Stimulated activated effector memory CD8-positive, alpha-beta T cell treated with anti-CD3 and anti-CD28 coated beads, Interleukin-12 subunit alpha, Interleukin-12 subunit beta, amount 100 ng/mL, for 72 hours (primary cell): ENCODE measurements around the gene ERG.
A peak's percentile ranks its signal among the peaks of the same experiment; 100 is the strongest.

Experiments used
- ATAC-seq: fragments of 150-1000 bp; cut with Tn5 transposase; 2 replicates; pipeline ENCODE4 v1.10.0; 2021
- DNase-seq, 2 donors: peaks; one replicate each; pipeline ENCODE4 v3.0.0; 2021 to 2022; ENCODE audit warnings: low spot score in 2 of 2
- H3K27ac Mint-ChIP-seq: one replicate; pipeline ENCODE4 v1.8.0; 2022; ENCODE audit warnings: mild to moderate bottlenecking, mixed read lengths
- H3K36me3 Mint-ChIP-seq: one replicate; pipeline ENCODE4 v1.8.0; 2022; ENCODE audit warnings: mild to moderate bottlenecking, mixed read lengths
- H3K4me1 Mint-ChIP-seq: one replicate; pipeline ENCODE4 v1.8.0; 2022; ENCODE audit warnings: mixed read lengths
- H3K4me3 Mint-ChIP-seq: one replicate; pipeline ENCODE4 v1.8.0; 2022; ENCODE audit warnings: mild to moderate bottlenecking, mixed read lengths
- H3K9me3 Mint-ChIP-seq: one replicate; pipeline ENCODE4 v1.8.0; 2022; ENCODE audit warnings: mixed read lengths

ERG gene

DNA sequence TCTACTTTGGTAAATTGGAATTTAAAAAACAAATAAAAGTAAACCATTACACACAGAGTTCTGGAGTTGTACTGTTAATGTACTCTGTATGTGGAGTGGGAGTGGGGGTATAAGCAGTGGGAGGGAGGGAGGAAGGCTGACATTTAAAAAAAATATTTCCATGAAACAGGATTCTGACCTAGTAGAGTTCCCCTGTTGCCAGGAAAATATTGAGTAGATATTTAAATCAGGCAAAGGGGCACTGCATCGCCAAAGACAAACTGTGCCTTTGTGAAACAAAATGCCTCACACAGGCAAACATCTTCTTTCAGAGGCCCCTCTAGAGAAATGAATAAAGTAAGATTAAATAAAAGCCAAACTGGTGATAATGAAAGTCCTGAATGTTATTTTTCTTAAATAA is 87.8 kb downstream of the ERG start:
- no peak for DNase-seq
- Mint-ChIP-seq H3K9me3 (peaks cover 6% of the 10 kb centered on the region), H3K36me3 (no peaks in the 10 kb centered on the region), H3K27ac (no peak overlapping the region), H3K4me3 (no peak overlapping the region), H3K4me1 (no peaks in the 10 kb centered on the region)
- no peak for ATAC-seq

DNA sequence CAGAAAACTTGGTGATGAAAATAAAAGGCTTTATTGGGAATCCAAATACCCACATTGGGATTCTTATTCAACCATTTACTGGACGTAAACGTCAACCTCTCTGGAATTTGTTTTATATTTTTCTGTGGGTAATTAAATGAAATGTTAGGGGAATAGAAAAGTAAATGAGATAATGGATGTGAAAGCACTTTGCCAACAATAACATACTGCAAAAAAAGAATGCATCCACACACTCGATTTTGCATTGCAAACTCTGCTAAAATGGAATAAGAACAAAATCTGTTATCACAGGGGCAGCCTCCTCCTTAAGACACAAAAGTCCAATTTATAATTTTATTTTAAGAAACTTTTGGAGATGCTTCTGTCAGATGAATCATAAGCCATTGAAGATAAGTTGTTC is 88.4 kb downstream of the ERG start:
- H3K36me3 Mint-ChIP-seq = no peaks in the 10 kb centered on the region
- no peak overlapping the region for H3K27ac Mint-ChIP-seq
- H3K4me3 Mint-ChIP-seq = no peak overlapping the region
- no peak for DNase-seq
- peaks cover 6% of the 10 kb centered on the region for H3K9me3 Mint-ChIP-seq
- ATAC-seq = no peak
- H3K4me1 Mint-ChIP-seq = no peaks in the 10 kb centered on the region

DNA sequence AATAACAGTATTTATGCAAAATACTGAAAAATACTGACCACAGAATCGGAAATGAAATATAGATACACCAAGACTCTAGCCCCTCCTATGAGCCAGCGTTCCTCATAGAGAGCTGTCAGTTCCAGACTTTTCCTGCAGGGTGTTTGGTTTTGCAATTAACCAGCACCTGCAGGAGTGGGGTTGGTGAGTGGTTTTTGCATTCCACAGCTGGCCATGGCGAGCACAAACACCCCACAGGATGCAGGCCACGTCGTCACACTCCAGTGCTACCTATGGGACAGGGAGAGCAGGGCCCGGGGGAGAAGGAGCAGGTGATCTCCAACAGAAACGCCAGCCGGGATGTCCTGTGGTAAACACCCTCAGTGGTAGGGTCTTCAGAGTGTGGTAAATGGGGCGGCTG is 94.1 kb downstream of the ERG start:
- Mint-ChIP-seq H3K36me3 (no peaks in the 10 kb centered on the region), H3K27ac (no peak overlapping the region), H3K9me3 (no peaks in the 10 kb centered on the region), H3K4me3 (no peak overlapping the region), H3K4me1 (no peaks in the 10 kb centered on the region)
- no peak for ATAC-seq
- DNase-seq = no peak

DNA sequence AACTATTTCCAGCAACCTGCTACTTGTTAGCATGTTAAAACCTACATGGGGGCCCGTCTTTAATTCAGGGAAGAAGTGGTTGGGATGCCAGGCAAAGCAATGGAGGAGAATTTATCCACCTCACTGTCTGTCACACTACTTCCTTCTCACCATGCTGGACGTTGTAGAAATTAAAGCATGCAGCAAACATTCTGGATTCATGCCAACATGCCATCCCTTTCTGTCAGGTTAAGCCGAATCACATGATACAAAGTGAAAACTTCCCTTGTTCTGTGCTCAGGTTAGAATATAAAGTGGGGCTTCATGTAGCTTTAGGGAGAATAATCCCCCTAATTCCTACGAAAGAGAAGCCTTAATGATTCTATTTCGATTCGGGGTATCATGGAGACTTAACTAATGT is 95.5 kb downstream of the ERG start:
- DNase-seq = no peak
- Mint-ChIP-seq H3K4me3 (no peak overlapping the region), H3K9me3 (no peaks in the 10 kb centered on the region), H3K36me3 (no peaks in the 10 kb centered on the region), H3K4me1 (no peaks in the 10 kb centered on the region), H3K27ac (no peak overlapping the region)
- no peak for ATAC-seq

DNA sequence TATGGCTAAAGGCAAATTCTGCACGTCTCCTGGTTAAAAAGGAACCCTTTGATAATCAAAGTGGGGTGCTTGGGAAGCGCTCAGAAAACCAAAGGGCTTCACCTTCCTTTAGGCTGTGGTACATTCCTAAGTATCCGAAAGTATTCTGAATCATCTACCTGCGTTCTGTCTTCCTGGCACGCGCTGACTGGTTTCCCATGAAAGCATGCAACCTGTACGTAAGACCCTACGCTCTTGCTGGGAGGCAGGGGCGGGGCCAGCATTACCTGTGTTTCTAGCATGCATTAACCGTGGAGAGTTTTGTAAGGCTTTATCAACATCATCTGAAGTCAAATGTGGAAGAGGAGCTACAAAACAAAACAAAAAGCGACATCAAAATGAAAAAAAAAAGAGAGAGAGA is 96.0 kb downstream of the ERG start:
- ATAC-seq = no peak
- H3K4me1 Mint-ChIP-seq = no peaks in the 10 kb centered on the region

DNA sequence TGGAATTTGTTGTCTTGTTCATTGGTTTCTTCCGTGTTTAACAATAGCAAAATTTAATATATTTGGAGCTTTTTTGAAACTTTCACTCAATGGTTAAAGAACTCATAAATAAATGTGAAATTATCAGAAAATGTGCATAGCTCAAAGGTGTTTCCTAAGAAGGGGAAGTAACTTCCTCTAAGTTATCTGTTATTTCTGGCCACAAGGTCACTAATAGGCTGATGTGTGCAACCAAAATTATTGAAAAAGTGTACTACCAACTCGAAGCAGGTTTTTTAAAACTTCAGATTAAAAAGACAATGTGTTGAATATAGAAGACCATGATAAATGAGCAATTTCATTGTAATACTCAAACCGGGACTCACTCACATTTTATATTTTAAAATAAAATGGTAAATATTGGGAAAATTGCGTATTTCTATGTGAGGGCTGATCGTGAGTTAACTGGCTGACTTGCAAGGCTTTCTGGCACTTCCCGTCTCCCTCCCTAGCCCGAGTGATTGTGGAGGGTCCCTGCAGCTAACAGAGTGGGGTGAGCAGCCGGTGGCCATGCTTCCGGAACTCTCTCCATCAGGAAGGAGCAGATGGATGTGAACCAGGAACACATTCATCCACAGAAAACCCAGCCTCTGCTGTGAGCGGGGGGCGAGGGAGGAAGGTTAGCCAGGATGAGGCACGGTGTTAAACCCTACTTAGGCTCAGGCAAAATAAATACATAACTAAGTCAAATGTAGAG is 96.9 kb downstream of the ERG start:
- no peak overlapping the region for H3K4me3 Mint-ChIP-seq
- no peak for ATAC-seq

More for the DNA sequence above, 96.0 kb downstream of the ERG start:
- no peak overlapping the region for H3K27ac Mint-ChIP-seq
- no peak for DNase-seq
- no peak overlapping the region for H3K4me3 Mint-ChIP-seq
- H3K9me3 Mint-ChIP-seq = no peaks in the 10 kb centered on the region
- H3K36me3 Mint-ChIP-seq = no peaks in the 10 kb centered on the region

DNA sequence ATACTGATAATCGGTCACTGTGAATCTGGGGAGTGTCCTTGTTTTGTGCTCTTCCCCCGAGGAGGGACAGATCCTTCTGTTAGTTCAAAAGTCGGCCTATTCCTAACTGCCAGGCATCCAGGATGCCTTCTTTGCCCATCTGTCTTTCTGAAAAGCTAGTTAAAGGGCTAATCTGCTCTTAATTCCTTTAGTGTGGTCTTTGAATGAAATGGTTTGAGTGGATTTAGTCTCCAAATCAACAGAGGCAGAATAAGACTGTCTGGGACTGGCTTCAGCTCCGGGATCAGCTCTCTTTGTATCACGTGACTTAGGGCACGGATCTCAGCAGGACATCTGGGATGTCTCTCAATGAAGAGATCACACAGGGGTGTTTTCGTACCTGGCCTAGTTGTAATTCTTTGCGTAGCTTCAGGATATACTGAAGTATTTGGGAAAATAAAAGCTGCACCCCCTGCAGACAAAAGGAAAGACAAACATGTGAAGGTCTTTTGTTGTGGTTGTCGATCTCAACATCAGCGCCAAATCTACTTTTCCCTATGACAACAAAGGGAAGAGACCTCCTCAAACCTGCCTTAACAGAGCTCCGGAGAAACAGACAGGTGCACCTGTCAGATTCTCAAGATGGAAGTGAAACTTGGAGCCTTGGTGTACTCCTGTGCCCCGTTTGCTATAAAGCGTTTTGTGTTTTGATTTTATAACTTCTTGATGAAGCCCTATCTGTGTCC is 97.9 kb downstream of the ERG start:
- no peak for ATAC-seq
- H3K27ac Mint-ChIP-seq = no peak overlapping the region
- H3K4me3 Mint-ChIP-seq = no peak overlapping the region
- H3K4me1 Mint-ChIP-seq = no peaks in the 10 kb centered on the region
- H3K9me3 Mint-ChIP-seq = no peaks in the 10 kb centered on the region
- no peaks in the 10 kb centered on the region for H3K36me3 Mint-ChIP-seq
- DNase-seq = no peak

More for the DNA sequence above, 96.9 kb downstream of the ERG start:
- DNase-seq = no peak
- Mint-ChIP-seq H3K9me3 (no peaks in the 10 kb centered on the region), H3K4me1 (no peaks in the 10 kb centered on the region), H3K27ac (no peak overlapping the region), H3K36me3 (no peaks in the 10 kb centered on the region)

DNA sequence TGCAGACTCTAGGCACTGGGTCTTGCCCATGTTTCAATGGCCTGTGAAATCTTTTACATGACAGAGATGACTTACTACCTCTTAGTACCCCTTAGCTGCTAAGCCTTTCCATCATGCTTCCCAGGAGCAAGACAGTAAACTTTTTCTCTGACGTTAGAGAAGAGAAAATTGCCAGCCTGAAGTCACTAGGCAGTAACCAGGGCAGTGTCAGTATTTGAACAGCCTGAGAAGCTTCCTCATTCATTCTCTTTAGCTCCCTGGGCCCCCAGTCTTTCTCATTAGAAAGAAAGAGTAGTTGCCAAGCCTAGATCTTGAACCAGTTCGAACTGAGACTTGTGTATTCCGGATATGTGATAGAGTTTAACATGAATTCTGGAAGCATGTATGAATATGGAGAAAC is 99.2 kb downstream of the ERG start:
- no peaks in the 10 kb centered on the region for H3K9me3 Mint-ChIP-seq
- no peak for ATAC-seq
- no peak for DNase-seq
- H3K4me3 Mint-ChIP-seq = no peak overlapping the region
- no peaks in the 10 kb centered on the region for H3K4me1 Mint-ChIP-seq
- H3K36me3 Mint-ChIP-seq = no peaks in the 10 kb centered on the region
- no peak overlapping the region for H3K27ac Mint-ChIP-seq

DNA sequence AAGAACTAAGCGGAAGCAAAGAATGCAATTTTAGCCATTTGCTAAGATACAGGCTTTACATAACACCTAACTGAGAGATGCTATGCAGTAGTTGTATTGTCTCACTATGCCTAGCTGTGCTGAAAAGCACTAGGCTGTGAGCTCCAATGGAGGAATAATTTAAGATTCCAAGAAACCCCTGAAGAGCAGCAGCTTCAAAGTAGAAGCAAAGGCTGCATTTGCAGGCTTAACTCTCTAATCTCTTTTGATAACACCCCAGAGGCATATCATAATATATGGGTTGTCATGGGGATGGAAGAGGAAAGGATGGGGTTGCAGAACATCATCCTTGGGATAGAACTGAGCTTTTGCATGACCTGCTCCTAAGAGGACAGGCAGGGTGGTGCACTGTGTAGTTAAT is 102.0 kb downstream of the ERG start:
- no peak overlapping the region for H3K4me3 Mint-ChIP-seq
- no peak for ATAC-seq
- H3K36me3 Mint-ChIP-seq = no peaks in the 10 kb centered on the region
- H3K4me1 Mint-ChIP-seq = no peaks in the 10 kb centered on the region
- no peaks in the 10 kb centered on the region for H3K9me3 Mint-ChIP-seq
- H3K27ac Mint-ChIP-seq = no peak overlapping the region
- no peak for DNase-seq

DNA sequence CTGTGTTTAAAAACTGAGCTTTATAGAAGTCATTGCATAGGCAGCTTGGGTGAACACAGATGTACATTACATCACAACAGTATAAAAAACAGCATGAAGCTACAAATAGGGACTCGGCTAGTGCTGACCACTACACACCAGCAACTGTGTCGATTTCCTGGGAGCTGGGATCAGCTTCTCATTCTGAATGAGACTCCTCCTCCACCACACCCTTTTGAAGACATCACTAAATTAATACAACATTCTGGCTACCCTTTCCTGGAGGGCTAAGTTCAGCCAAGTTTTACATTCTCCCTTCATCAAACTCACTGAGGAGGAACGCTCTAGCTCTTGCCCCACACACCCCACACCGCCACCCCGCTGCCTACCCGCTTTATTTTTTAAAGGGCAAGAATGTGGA is 102.7 kb downstream of the ERG start:
- Mint-ChIP-seq H3K9me3 (no peaks in the 10 kb centered on the region), H3K4me1 (no peaks in the 10 kb centered on the region), H3K4me3 (no peak overlapping the region), H3K27ac (no peak overlapping the region), H3K36me3 (no peaks in the 10 kb centered on the region)
- DNase-seq (no peak), ATAC-seq (no peak)

DNA sequence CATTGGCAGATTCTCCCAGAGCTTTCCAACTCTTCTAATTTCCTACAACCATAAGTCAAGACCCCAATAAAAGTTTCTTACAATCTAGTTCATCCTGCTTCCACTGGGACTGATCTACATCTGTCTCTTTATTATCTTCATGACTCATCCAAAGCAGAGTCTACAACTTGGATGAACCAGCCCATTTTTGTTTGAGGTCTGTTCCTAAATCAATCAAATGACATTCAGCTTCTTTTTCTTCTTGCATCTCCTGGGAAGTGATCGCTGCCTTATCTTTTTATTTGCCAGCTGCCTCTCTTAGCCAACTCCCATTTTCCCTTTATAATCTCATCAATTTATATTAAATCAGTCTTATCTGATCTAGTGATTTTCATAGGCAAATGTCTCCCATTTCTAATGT is 105.6 kb downstream of the ERG start:
- no peak for ATAC-seq
- H3K9me3 Mint-ChIP-seq = no peaks in the 10 kb centered on the region
- no peak overlapping the region for H3K27ac Mint-ChIP-seq
- no peak for DNase-seq
- no peak overlapping the region for H3K4me3 Mint-ChIP-seq
- H3K4me1 Mint-ChIP-seq = no peaks in the 10 kb centered on the region
- no peaks in the 10 kb centered on the region for H3K36me3 Mint-ChIP-seq

DNA sequence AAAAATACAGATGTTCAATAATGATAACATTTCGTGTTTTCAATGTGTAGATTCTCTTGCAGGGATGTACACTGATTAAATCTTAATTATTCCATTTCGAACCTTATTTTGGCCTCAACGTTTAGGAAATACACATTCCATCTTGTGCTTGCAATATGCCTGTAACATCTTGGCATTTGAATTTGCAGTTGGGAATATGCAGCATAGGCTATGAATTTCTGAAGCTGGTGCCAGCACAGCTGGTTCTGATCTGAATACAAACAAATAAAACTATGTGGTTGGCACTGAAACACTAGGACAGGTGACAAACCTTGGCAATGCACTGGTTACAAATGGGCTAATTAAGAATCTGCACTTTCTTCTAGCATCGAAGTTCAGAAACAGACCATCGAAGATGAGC is 108.4 kb downstream of the ERG start:
- no peak for DNase-seq
- H3K9me3 Mint-ChIP-seq = no peaks in the 10 kb centered on the region
- H3K4me1 Mint-ChIP-seq = no peaks in the 10 kb centered on the region
- no peak overlapping the region for H3K27ac Mint-ChIP-seq
- no peaks in the 10 kb centered on the region for H3K36me3 Mint-ChIP-seq
- no peak overlapping the region for H3K4me3 Mint-ChIP-seq
- no peak for ATAC-seq

DNA sequence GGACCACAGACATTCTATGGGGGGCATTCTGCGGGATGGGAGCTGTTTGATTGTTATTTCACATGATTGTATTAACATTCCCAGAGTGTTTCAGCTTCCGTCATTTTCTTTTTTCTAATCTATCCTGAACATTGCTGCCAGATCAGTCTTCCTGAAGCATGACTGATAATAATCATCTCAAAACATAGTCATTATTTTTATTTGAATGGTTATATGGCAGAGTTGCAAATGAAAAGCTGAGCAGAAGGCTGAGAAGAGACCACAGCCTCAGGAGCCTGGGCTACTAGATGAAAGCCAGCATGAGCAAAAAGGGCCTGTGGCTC is 109.0 kb downstream of the ERG start:
- no peak for ATAC-seq
- Mint-ChIP-seq H3K36me3 (no peaks in the 10 kb centered on the region), H3K9me3 (no peaks in the 10 kb centered on the region), H3K27ac (no peak overlapping the region), H3K4me3 (no peak overlapping the region), H3K4me1 (no peaks in the 10 kb centered on the region)
- no peak for DNase-seq

DNA sequence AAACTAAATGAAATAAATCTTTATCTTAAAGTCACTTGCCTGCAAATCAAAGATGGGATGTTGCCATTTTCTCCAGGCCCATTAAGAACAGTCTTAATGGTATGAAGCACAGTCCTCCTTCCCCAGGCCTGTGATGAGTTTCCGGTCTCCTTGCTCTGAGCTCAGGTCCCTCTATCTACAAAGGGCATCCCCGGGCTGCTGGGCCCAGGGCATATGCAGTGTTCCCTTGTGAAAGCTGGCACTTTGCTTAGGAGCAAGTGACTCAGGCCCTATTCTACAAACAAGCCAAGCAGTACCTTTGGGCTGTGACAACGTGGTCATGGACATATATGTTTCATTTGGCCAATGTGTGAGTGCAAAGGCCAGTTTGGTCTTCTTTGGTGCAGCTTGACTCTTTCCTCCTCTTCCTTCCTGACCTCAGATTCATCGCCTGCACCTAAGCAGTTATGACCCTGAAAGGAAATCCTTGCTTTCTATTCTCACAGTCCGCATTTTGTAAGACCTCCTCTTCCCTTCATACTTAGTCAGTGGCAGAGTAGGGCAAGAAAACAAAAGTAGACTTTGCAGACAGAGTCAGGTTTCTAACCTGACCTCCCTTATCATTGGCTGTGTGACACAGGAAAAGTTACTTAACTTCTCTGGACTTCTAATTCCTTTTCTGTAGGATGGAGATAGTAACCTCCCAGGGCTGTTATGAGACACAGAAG is 109.5 kb downstream of the ERG start:
- no peak for DNase-seq
- Mint-ChIP-seq H3K4me3 (no peak overlapping the region), H3K36me3 (no peaks in the 10 kb centered on the region), H3K4me1 (no peaks in the 10 kb centered on the region), H3K9me3 (no peaks in the 10 kb centered on the region), H3K27ac (no peak overlapping the region)
- no peak for ATAC-seq

DNA sequence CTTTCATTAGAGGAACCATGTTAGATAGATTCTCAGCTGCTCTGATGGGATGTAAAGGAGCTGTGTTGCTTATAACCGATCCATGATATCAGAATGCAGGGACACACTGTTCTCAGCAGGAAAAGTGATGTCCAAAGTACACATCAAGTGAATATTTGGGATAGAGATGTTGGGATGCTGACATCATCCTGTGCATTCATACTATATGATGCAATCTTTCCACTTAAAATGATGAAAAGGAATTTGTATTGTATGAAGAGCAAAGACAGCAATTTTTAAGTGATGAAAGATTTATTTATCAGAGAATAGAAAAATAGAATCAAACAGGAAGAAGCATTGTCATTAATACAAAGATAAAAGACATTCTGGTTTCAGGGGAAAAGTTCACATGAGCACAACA is 110.1 kb downstream of the ERG start:
- H3K9me3 Mint-ChIP-seq = no peaks in the 10 kb centered on the region
- no peak for DNase-seq
- no peaks in the 10 kb centered on the region for H3K36me3 Mint-ChIP-seq
- H3K4me3 Mint-ChIP-seq = no peak overlapping the region
- no peak for ATAC-seq
- no peak overlapping the region for H3K27ac Mint-ChIP-seq
- no peaks in the 10 kb centered on the region for H3K4me1 Mint-ChIP-seq

DNA sequence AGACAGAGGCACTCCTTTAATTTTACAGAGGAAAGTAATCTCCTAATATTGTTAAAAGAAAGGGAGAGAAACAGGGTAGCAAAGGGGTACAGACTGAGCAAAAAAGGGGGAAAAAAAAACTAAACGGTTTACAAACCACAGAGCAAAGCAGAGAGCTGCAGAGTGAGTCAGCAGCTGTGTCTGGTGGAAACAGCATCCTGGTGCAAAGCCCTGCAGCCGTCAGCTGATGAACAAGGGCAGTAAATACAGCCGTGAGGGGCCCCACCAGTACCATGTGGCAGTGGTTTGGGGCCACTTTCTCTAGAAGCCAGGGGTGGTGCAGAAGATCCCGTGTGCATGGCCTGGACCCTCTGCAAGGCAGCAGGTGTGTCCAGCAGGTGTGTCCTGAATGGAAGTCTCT is 111.3 kb downstream of the ERG start:
- H3K9me3 Mint-ChIP-seq = no peaks in the 10 kb centered on the region
- ATAC-seq (peak; percentile 11), DNase-seq (no peak)
- no peaks in the 10 kb centered on the region for H3K36me3 Mint-ChIP-seq
- no peak overlapping the region for H3K27ac Mint-ChIP-seq
- no peak overlapping the region for H3K4me3 Mint-ChIP-seq
- no peaks in the 10 kb centered on the region for H3K4me1 Mint-ChIP-seq
